GM12878 (cell line): ENCODE results near the gene CLCC1. TPM values are rescaled to one million over a fixed set of nuclear protein-coding genes. Genes with fewer than 3 reads are reported as not detected.

Experiments used
- MYC ChIP-seq: IDR thresholded peaks from 2 replicates; pipeline ENCODE4 v1.6.1; 2011; ENCODE audit warnings: mild to moderate bottlenecking, low read length, moderate library complexity, inconsistent platforms; ENCODE audit not compliant: insufficient read depth, insufficient replicate concordance, insufficient read length, severe bottlenecking
- RELB ChIP-seq: fragments of 450-650 bp; IDR thresholded peaks from 2 replicates; pipeline ENCODE4 v1.6.1; 2017; ENCODE audit warnings: low read depth, mild to moderate bottlenecking, moderate library complexity
- polyA plus RNA-seq, 11 experiments: library from polyadenylated mRNA; depleted of rRNA in 4 of 11; unstranded in 6 of 11; stranded (reverse) in 5 of 11; fragments of >200 nt; fragmentation: Nextera tagmentation in 4 of 11; fragmentation: Illumina TruSeq in 1 of 11; extraction: Ambion mirVana in 4 of 11; extraction: Trizol in 1 of 11; gene quantifications; 1 replicate in 1 of 11; 2 replicates in 10 of 11; pipeline versions ENCODE4 v1.2.1 to v1.2.3, GENCODE V29; 2011 to 2016; ENCODE audit warnings: inconsistent platforms in 2 of 11, missing spikeins in 2 of 11, low read depth in 1 of 11
- small RNA-seq: library from RNA; depleted of rRNA; stranded (forward); fragments of <200 nt; gene quantifications from one replicate; pipeline ENCODE3, GENCODE V24; 2014
- total RNA-seq, 4 experiments: library from RNA; depleted of rRNA in 3 of 4; stranded (reverse); fragments of >200 nt in 3 of 4; fragmentation: Illumina TruSeq in 1 of 4; extraction: Trizol in 1 of 4; gene quantifications; 2 replicates each; pipeline versions ENCODE4 v1.2.1 to v1.2.3, GENCODE V29; 2013 to 2021

The CLCC1 gene
- total and polyA plus RNA-seq, 10 of the 15 experiments (the other 5 are each of a cell fraction or from before 2014, with no cell fraction given), result 11.9 to 25.8 (median 16.1) TPM

DNA sequence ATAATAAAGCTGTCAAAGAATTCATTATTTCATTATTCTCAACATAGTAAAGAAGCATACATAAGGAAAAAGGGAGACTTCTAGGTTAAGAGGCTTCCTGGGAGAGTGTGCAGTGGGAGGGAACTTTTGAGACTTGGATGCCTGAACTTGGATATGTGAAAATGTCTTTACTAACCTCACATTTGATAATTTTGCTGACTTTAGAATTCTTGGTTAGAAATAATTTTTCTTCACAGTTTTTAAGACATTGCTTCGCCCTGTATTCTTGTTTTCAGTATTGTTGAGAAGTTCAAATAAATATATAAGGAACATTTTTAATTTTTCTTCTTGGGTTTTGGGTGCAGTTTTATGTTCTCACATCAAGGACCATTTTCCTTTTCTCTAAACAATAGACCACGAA lies 46.5 kb downstream of the CLCC1 start (continued):
- TF ChIP-seq RELB (no peak), MYC (no peak)
- TF ChIP-seq, all 136 proteins: peak for 0

Small RNA genes within 50 kb of the gene (small RNA-seq; reads per million reads assigned to genes)
- gene BX679664.2, result not detected

Other genes starting within 250 kb of the CLCC1 start
- gene STXBP3, start 216.8 kb downstream of the CLCC1 start, total RNA-seq (2014; rRNA removed), result 19.6 and 25.6 TPM in 2 replicates
- gene STXBP3, start 216.8 kb downstream of the CLCC1 start, total RNA-seq (2014; rRNA removed; fragmentation: Illumina TruSeq; extraction: Trizol), result 29.3 and 35.1 TPM in 2 replicates
- gene STXBP3, start 216.8 kb downstream of the CLCC1 start, total RNA-seq (2021), result 20.3 and 26.6 TPM in 2 replicates
- gene STXBP3, start 216.8 kb downstream of the CLCC1 start, polyA plus RNA-seq (2011; rRNA removed), result 28.8 and 49.6 TPM in 2 replicates
- 26.4 and 31.5 TPM in 2 replicates for gene STXBP3, start 216.8 kb downstream of the CLCC1 start, polyA plus RNA-seq (2014; fragmentation: Illumina TruSeq; extraction: Trizol)
- 10 to 100 TPM; 21.7 to 23.6 TPM for gene STXBP3, start 216.8 kb downstream of the CLCC1 start, polyA plus RNA-seq (2014; fragmentation: Nextera tagmentation; extraction: Ambion mirVana)
- gene STXBP3, start 216.8 kb downstream of the CLCC1 start, polyA plus RNA-seq (2014; rRNA removed), result 21.1 and 28.2 TPM in 2 replicates
- gene STXBP3, start 216.8 kb downstream of the CLCC1 start, polyA plus RNA-seq (2016; fragmentation: Nextera tagmentation; extraction: Ambion mirVana), result 10 to 100 TPM; 31.7 to 33.2 TPM
- 0.33 TPM in 1 of 2 replicates, not detected in the other for gene AKNAD1, start 106.4 kb downstream of the CLCC1 start, total RNA-seq (2014; rRNA removed)
- not detected in 2 replicates for gene AKNAD1, start 106.4 kb downstream of the CLCC1 start, total RNA-seq (2014; rRNA removed; fragmentation: Illumina TruSeq; extraction: Trizol)
- gene AKNAD1, start 106.4 kb downstream of the CLCC1 start, total RNA-seq (2021), result not detected in 2 replicates
- not detected in 2 replicates for gene AKNAD1, start 106.4 kb downstream of the CLCC1 start, polyA plus RNA-seq (2011; rRNA removed)
- 0.10 and 1.4 TPM in 2 replicates for gene AKNAD1, start 106.4 kb downstream of the CLCC1 start, polyA plus RNA-seq (2014; fragmentation: Illumina TruSeq; extraction: Trizol)
- under 1 TPM; 0.05 to 0.13 TPM for gene AKNAD1, start 106.4 kb downstream of the CLCC1 start, polyA plus RNA-seq (2014; fragmentation: Nextera tagmentation; extraction: Ambion mirVana)
- gene AKNAD1, start 106.4 kb downstream of the CLCC1 start, polyA plus RNA-seq (2014; rRNA removed), result 0.11 TPM in 1 of 2 replicates, not detected in the other
- not detected for gene AKNAD1, start 106.4 kb downstream of the CLCC1 start, polyA plus RNA-seq (2016; fragmentation: Nextera tagmentation; extraction: Ambion mirVana)
- gene GPSM2, start 86.5 kb downstream of the CLCC1 start, total RNA-seq (2014; rRNA removed), result 19.1 and 19.6 TPM in 2 replicates
- 21.2 and 23.0 TPM in 2 replicates for gene GPSM2, start 86.5 kb downstream of the CLCC1 start, total RNA-seq (2014; rRNA removed; fragmentation: Illumina TruSeq; extraction: Trizol)
- 14.8 and 19.2 TPM in 2 replicates for gene GPSM2, start 86.5 kb downstream of the CLCC1 start, total RNA-seq (2021)
- gene GPSM2, start 86.5 kb downstream of the CLCC1 start, polyA plus RNA-seq (2011; rRNA removed), result 16.1 and 25.7 TPM in 2 replicates
- 19.7 and 23.2 TPM in 2 replicates for gene GPSM2, start 86.5 kb downstream of the CLCC1 start, polyA plus RNA-seq (2014; fragmentation: Illumina TruSeq; extraction: Trizol)
- 1 to 10 TPM; 3.5 to 4.5 TPM for gene GPSM2, start 86.5 kb downstream of the CLCC1 start, polyA plus RNA-seq (2014; fragmentation: Nextera tagmentation; extraction: Ambion mirVana)
- 10.5 and 11.8 TPM in 2 replicates for gene GPSM2, start 86.5 kb downstream of the CLCC1 start, polyA plus RNA-seq (2014; rRNA removed)
- 10 to 100 TPM; 20.5 to 21.2 TPM for gene GPSM2, start 86.5 kb downstream of the CLCC1 start, polyA plus RNA-seq (2016; fragmentation: Nextera tagmentation; extraction: Ambion mirVana)
- 5.3 and 6.0 TPM in 2 replicates for gene WDR47, start 78.6 kb upstream of the CLCC1 start, total RNA-seq (2014; rRNA removed)
- gene WDR47, start 78.6 kb upstream of the CLCC1 start, total RNA-seq (2014; rRNA removed; fragmentation: Illumina TruSeq; extraction: Trizol), result 5.9 TPM in 2 replicates
- gene WDR47, start 78.6 kb upstream of the CLCC1 start, total RNA-seq (2021), result 8.3 TPM in 2 replicates
- 9.7 and 12.7 TPM in 2 replicates for gene WDR47, start 78.6 kb upstream of the CLCC1 start, polyA plus RNA-seq (2011; rRNA removed)
- gene WDR47, start 78.6 kb upstream of the CLCC1 start, polyA plus RNA-seq (2014; fragmentation: Illumina TruSeq; extraction: Trizol), result 5.8 and 6.8 TPM in 2 replicates
- gene WDR47, start 78.6 kb upstream of the CLCC1 start, polyA plus RNA-seq (2014; fragmentation: Nextera tagmentation; extraction: Ambion mirVana), result 1 to 10 TPM; 2.4 TPM
- gene WDR47, start 78.6 kb upstream of the CLCC1 start, polyA plus RNA-seq (2014; rRNA removed), result 3.7 and 4.5 TPM in 2 replicates
- gene WDR47, start 78.6 kb upstream of the CLCC1 start, polyA plus RNA-seq (2016; fragmentation: Nextera tagmentation; extraction: Ambion mirVana), result 1 to 10 TPM; 7.1 to 9.1 TPM
- gene TAF13, start 112.5 kb upstream of the CLCC1 start, total RNA-seq (2014; rRNA removed), result 15.5 and 18.2 TPM in 2 replicates
- 29.7 and 30.4 TPM in 2 replicates for gene TAF13, start 112.5 kb upstream of the CLCC1 start, total RNA-seq (2014; rRNA removed; fragmentation: Illumina TruSeq; extraction: Trizol)
- 16.2 and 17.5 TPM in 2 replicates for gene TAF13, start 112.5 kb upstream of the CLCC1 start, total RNA-seq (2021)
- 26.3 and 43.2 TPM in 2 replicates for gene TAF13, start 112.5 kb upstream of the CLCC1 start, polyA plus RNA-seq (2011; rRNA removed)
- gene TAF13, start 112.5 kb upstream of the CLCC1 start, polyA plus RNA-seq (2014; fragmentation: Illumina TruSeq; extraction: Trizol), result 30.6 and 42.8 TPM in 2 replicates
- 10 to 100 TPM in 1 of 2 experiments, 1 to 10 TPM in 1; 8.1 to 14.9 TPM for gene TAF13, start 112.5 kb upstream of the CLCC1 start, polyA plus RNA-seq (2014; fragmentation: Nextera tagmentation; extraction: Ambion mirVana)
- gene TAF13, start 112.5 kb upstream of the CLCC1 start, polyA plus RNA-seq (2014; rRNA removed), result 13.8 and 18.6 TPM in 2 replicates
- 10 to 100 TPM; 17.3 to 19.8 TPM for gene TAF13, start 112.5 kb upstream of the CLCC1 start, polyA plus RNA-seq (2016; fragmentation: Nextera tagmentation; extraction: Ambion mirVana)
- gene TMEM167B, start 127.3 kb upstream of the CLCC1 start, total RNA-seq (2014; rRNA removed), result 20.6 and 23.7 TPM in 2 replicates
- 21.8 and 22.5 TPM in 2 replicates for gene TMEM167B, start 127.3 kb upstream of the CLCC1 start, total RNA-seq (2014; rRNA removed; fragmentation: Illumina TruSeq; extraction: Trizol)
- 26.1 and 27.1 TPM in 2 replicates for gene TMEM167B, start 127.3 kb upstream of the CLCC1 start, total RNA-seq (2021)
- gene TMEM167B, start 127.3 kb upstream of the CLCC1 start, polyA plus RNA-seq (2011; rRNA removed), result 20.9 and 21.6 TPM in 2 replicates
- gene TMEM167B, start 127.3 kb upstream of the CLCC1 start, polyA plus RNA-seq (2014; fragmentation: Illumina TruSeq; extraction: Trizol), result 24.5 and 26.9 TPM in 2 replicates
- 10 to 100 TPM; 15.6 to 24.8 TPM for gene TMEM167B, start 127.3 kb upstream of the CLCC1 start, polyA plus RNA-seq (2014; fragmentation: Nextera tagmentation; extraction: Ambion mirVana)
- gene TMEM167B, start 127.3 kb upstream of the CLCC1 start, polyA plus RNA-seq (2014; rRNA removed), result 17.0 and 17.6 TPM in 2 replicates
- gene TMEM167B, start 127.3 kb upstream of the CLCC1 start, polyA plus RNA-seq (2016; fragmentation: Nextera tagmentation; extraction: Ambion mirVana), result 10 to 100 TPM; 17.2 to 17.7 TPM
- 0.05 TPM in 1 of 2 replicates, not detected in the other for gene ELAPOR1, start 150.6 kb upstream of the CLCC1 start, total RNA-seq (2014; rRNA removed)
- gene ELAPOR1, start 150.6 kb upstream of the CLCC1 start, total RNA-seq (2014; rRNA removed; fragmentation: Illumina TruSeq; extraction: Trizol), result 0.05 and 0.18 TPM in 2 replicates
- 0.21 TPM in 1 of 2 replicates, not detected in the other for gene ELAPOR1, start 150.6 kb upstream of the CLCC1 start, total RNA-seq (2021)
- 1.2 and 2.1 TPM in 2 replicates for gene ELAPOR1, start 150.6 kb upstream of the CLCC1 start, polyA plus RNA-seq (2011; rRNA removed)
- 0.07 and 0.10 TPM in 2 replicates for gene ELAPOR1, start 150.6 kb upstream of the CLCC1 start, polyA plus RNA-seq (2014; fragmentation: Illumina TruSeq; extraction: Trizol)
- under 1 TPM; 0.04 to 0.24 TPM for gene ELAPOR1, start 150.6 kb upstream of the CLCC1 start, polyA plus RNA-seq (2014; fragmentation: Nextera tagmentation; extraction: Ambion mirVana)
- gene ELAPOR1, start 150.6 kb upstream of the CLCC1 start, polyA plus RNA-seq (2014; rRNA removed), result 0.05 and 0.06 TPM in 2 replicates
- under 1 TPM in 1 of 2 experiments, not detected in 1; 0.47 TPM for gene ELAPOR1, start 150.6 kb upstream of the CLCC1 start, polyA plus RNA-seq (2016; fragmentation: Nextera tagmentation; extraction: Ambion mirVana)